ENCODE data around the gene TBL1XR1. TPM values are rescaled to one million over a fixed set of nuclear protein-coding genes. Genes with fewer than 3 reads are reported as not detected.

The TBL1XR1 gene
- total and polyA plus RNA-seq, 2 of the 8 experiments (the other 6 are each of a cell fraction or from before 2014, with no cell fraction given): 28.1 to 147 TPM

DNA sequence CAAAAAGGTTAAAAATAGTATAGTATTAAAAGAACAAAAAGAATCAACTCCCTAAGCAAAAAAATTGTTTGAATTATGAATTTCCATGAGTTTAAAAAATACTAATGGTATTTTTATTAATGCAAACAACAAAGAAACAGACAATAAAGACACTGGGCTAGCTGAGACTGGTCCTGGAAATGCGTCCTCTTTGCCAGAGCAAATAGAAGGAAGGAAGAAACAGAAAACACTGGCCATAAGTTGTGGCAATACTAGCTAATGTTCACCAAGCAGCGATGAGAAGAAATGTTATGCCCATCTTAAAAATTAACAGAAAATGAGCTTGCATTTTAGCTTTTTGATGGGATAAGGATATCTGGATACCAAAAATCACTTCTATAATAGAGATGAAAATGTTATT lies 88.6 kb downstream of the TBL1XR1 start:
- DNase-seq (ENCODE audit: low read depth in 1 of 2, low spot score in 2 of 2) (no peak), FAIRE-seq (no peak)
- Histone ChIP-seq H3K4me1 (replicated peaks in 1 of 4; ENCODE audit: control insufficient read depth in 3 of 4, insufficient read depth in 4 of 4, low read length in 3 of 4) (peaks cover 3 to 29% (median 15%) of the 10 kb centered on the region in 4 experiments), H3K23me2 (ENCODE audit: low read depth, low read length) (no peaks in the 10 kb centered on the region), H3K79me1 (ENCODE audit: low read depth, low read length) (peaks cover 2% of the 10 kb centered on the region; the same call in 1 of the 2 replicates), H2BK15ac (ENCODE audit: low read length) (no peak overlapping the region), H2BK5ac (ENCODE audit: low read depth, low read length) (no peak overlapping the region), H2BK120ac (replicated peaks; ENCODE audit: low read depth, low read length) (no peak overlapping the region), H3K23ac (ENCODE audit: insufficient read length) (no peak overlapping the region), H3K18ac (ENCODE audit: extremely low read depth, low read length) (no peak overlapping the region), H2AK5ac (ENCODE audit: low read depth, low read length) (no peak overlapping the region), H3K14ac (ENCODE audit: insufficient read length) (no peak overlapping the region), H3K36me3 (ENCODE audit: control insufficient read depth in 2 of 4, insufficient read depth in 4 of 4, low read length in 3 of 4) (no peaks in the 10 kb centered on the region), H2BK12ac (ENCODE audit: low read depth, low read length) (no peak overlapping the region), H3K4ac (replicated peaks; ENCODE audit: insufficient read length, low read depth, low read length) (no peak overlapping the region), H3K56ac (replicated peaks; ENCODE audit: insufficient read length, low read depth, low read length) (no peak overlapping the region), H3K27me3 (replicated peaks in 1 of 4; ENCODE audit: control insufficient read depth in 3 of 4, extremely low read depth in 1 of 4, insufficient read depth in 3 of 4, low read length in 3 of 4) (no peaks in the 10 kb centered on the region), H3K9ac (replicated peaks in 1 of 4; ENCODE audit: extremely low read depth in 1 of 4, low read depth in 3 of 4, low read length in 3 of 4) (no peak overlapping the region), H2AFZ (ENCODE audit: low read length) (no peak overlapping the region), H4K20me1 (replicated peaks in 1 of 2; ENCODE audit: control insufficient read depth in 1 of 2, insufficient read depth in 2 of 2, low read length in 2 of 2) (peaks cover 21 to 22% of the 10 kb centered on the region in 2 experiments), H4K91ac (replicated peaks; ENCODE audit: insufficient read length, low read length) (no peak overlapping the region), H4K5ac (ENCODE audit: insufficient read length, low read depth, low read length) (no peak overlapping the region), H3K79me2 (ENCODE audit: control insufficient read depth in 1 of 2, insufficient read depth in 2 of 2, low read length in 2 of 2) (peaks cover 3 to 99% of the 10 kb centered on the region in 2 experiments), H3K27ac (ENCODE audit: low read depth, low read length) (no peak overlapping the region), H3K4me2 (ENCODE audit: insufficient read depth in 1 of 2, low read depth in 2 of 2, low read length in 2 of 2) (no peak overlapping the region), H2BK20ac (ENCODE audit: low read length) (no peak overlapping the region), H4K8ac (ENCODE audit: extremely low read depth, insufficient read depth, low read length) (no peak overlapping the region), H3K9me3 (ENCODE audit: insufficient read depth in 2 of 2, low read depth in 1 of 2, low read length in 1 of 2) (no peaks in the 10 kb centered on the region), H3K4me3 (ENCODE audit: extremely low read depth in 1 of 4, insufficient read depth in 2 of 4, low read depth in 3 of 4, low read length in 4 of 4) (no peak overlapping the region)
- 70% methylated on average over 2 of the region's 2 CpGs; no CpG with 5 or more reads in 1 of the 2 experiments for WGBS, 2 experiments (ENCODE audit: extremely low coverage in 1 of 2, insufficient coverage in 1 of 2, insufficient read length in 1 of 2, insufficient replicate concordance in 2 of 2, low coverage in 1 of 2, low lambda C conversion rate in 2 of 2, missing lambda C conversion rate in 1 of 2)
- TF ChIP-seq PHF8 (conservative IDR thresholded peaks at IDR 0.05; ENCODE audit: low read depth, low read length) (no peak), CREB1 (IDR thresholded peaks at IDR 0.05) (no peak), MAX (IDR thresholded peaks at IDR 0.05) (no peak), SUZ12 (IDR thresholded peaks at IDR 0.05; ENCODE audit: low read length) (no peak), RFX5 (IDR thresholded peaks at IDR 0.05; ENCODE audit: borderline replicate concordance, low read depth, low read length) (no peak), ZNF274 (IDR thresholded peaks at IDR 0.05; ENCODE audit: borderline replicate concordance, extremely low read depth, low read length) (no peak), POLR2AphosphoS5 (IDR thresholded peaks at IDR 0.05; ENCODE audit: low read depth, low read length) (no peak)
- CTCF ChIA-PET (ENCODE audit: partially characterized antibody): no interaction called here
- POLR2A ChIA-PET (ENCODE audit: partially characterized antibody): no interaction called here

Data from H1 (cell line).